GM12878 (cell line): ENCODE measurements around the gene FOLR2. TPM values are rescaled to one million over a fixed set of nuclear protein-coding genes. Genes with fewer than 3 reads are reported as not detected.

ENCODE experiments used
- ATAC-seq: fragments of 200-7000 bp; cut with Tn5 transposase; 3 replicates; pipeline ENCODE4 v1.9.1; 2020; ENCODE audit warnings: mild to moderate bottlenecking, moderate library complexity
- BruUV-seq: library from RNA; stranded (reverse); fragments of 400-500 nt; replicated peaks from 2 replicates; lab custom pipeline; 2021; lab: Mats Ljungman, UMichigan
- CTCF ChIA-PET: fragments of 300-600 bp; sonication (Branson Sonifier 250); formaldehyde crosslinking; extraction: SDS; loops from one replicate; lab custom pipeline; 2021; ENCODE audit warnings: inconsistent platforms; lab: Yijun Ruan, JAX
- POLR2A ChIA-PET: fragments of 350-600 bp; formaldehyde crosslinking; extraction: SDS; loops from one replicate; lab custom pipeline; 2021; ENCODE audit warnings: inconsistent platforms; lab: Charles Lee
- RAD21 ChIA-PET: fragments of 300-600 bp; sonication (Branson Sonifier 250); formaldehyde crosslinking; loops from one replicate; lab custom pipeline; 2023; ENCODE audit warnings: antibody characterized with exemption; ENCODE audit not compliant: unreplicated experiment; lab: Charles Lee
- SMC1A ChIA-PET: fragments of 300-600 bp; sonication (Branson Sonifier 250); formaldehyde crosslinking; loops from one replicate; lab custom pipeline; 2023; ENCODE audit not compliant: unreplicated experiment, uncharacterized antibody; lab: Charles Lee
- DNase-seq: peaks from one replicate; pipeline ENCODE4 v3.0.0-alpha.2; 2011; ENCODE audit warnings: low read depth, low spot score
- FAIRE-seq: peaks from 3 replicates; lab custom pipeline; 2011; peaks lifted over from hg19 to GRCh38; lab: Jason Lieb, UNC
- H2AFZ ChIP-seq: 2 replicates; pipeline ENCODE4 v1.6.0; 2011; ENCODE audit warnings: low read depth, low read length, control low read depth; ENCODE audit not compliant: control insufficient read depth
- H3K27ac ChIP-seq: 2 replicates; pipeline ENCODE4 v1.5.1; 2011; ENCODE audit warnings: control low read depth; ENCODE audit not compliant: control insufficient read depth, insufficient read depth
- H3K27me3 ChIP-seq, 2 experiments: replicated peaks in 1 of 2; 2 replicates each; pipeline versions ENCODE4 v1.6.0 to v1.6.1; 2011; ENCODE audit warnings: low read length in 1 of 2; ENCODE audit not compliant: control insufficient read depth in 2 of 2, insufficient read depth in 2 of 2
- H3K36me3 ChIP-seq, 2 experiments: 2 replicates each; pipeline ENCODE4 v1.5.1; 2011; ENCODE audit warnings: low read length in 1 of 2; ENCODE audit not compliant: control insufficient read depth in 2 of 2, insufficient read depth in 2 of 2
- H3K4me1 ChIP-seq: 2 replicates; pipeline ENCODE4 v1.6.1; 2011; ENCODE audit warnings: mild to moderate bottlenecking, low read length, moderate library complexity, mixed read lengths; ENCODE audit not compliant: control insufficient read depth, insufficient read depth
- H3K4me2 ChIP-seq: 2 replicates; pipeline ENCODE4 v1.6.0; 2011; ENCODE audit warnings: control low read depth; ENCODE audit not compliant: control insufficient read depth, insufficient read depth
- H3K4me3 ChIP-seq: fragments of 200-600 bp; sonication (generic); 2 replicates; pipeline ENCODE4 v1.5.1; 2016
- H3K79me2 ChIP-seq: 2 replicates; pipeline ENCODE4 v1.6.0; 2011; ENCODE audit warnings: low read length; ENCODE audit not compliant: control insufficient read depth, insufficient read depth
- H3K9ac ChIP-seq: 2 replicates; pipeline ENCODE4 v1.8.0; 2011; ENCODE audit warnings: low read length, control low read depth, mixed read lengths; ENCODE audit not compliant: control insufficient read depth, insufficient read depth
- H3K9me3 ChIP-seq: replicated peaks from 3 replicates; pipeline ENCODE4 v1.5.1; 2011; ENCODE audit warnings: mild to moderate bottlenecking, low read length; ENCODE audit not compliant: control insufficient read depth, insufficient read depth
- H4K20me1 ChIP-seq: 2 replicates; pipeline ENCODE4 v1.6.0; 2011; ENCODE audit not compliant: control insufficient read depth, insufficient read depth
- MLLT1 ChIP-seq: fragments of 450-650 bp; IDR thresholded peaks from 2 replicates; pipeline ENCODE4 v1.6.1; 2016; ENCODE audit warnings: mild to moderate bottlenecking
- SMC3 ChIP-seq: IDR thresholded peaks from 2 replicates; pipeline ENCODE4 v1.6.1; 2011; ENCODE audit warnings: low read length, improper control_type of control experiment, borderline replicate concordance
- ZBTB40 ChIP-seq: fragments of 450-650 bp; IDR thresholded peaks from 2 replicates; pipeline ENCODE4 v1.6.1; 2016; ENCODE audit warnings: mild to moderate bottlenecking, moderate library complexity, borderline replicate concordance
- WGBS: methylation state at CpG from one replicate; pipeline ENCODE4 v1.1.6; 2016; ENCODE audit warnings: low lambda C conversion rate; ENCODE audit not compliant: insufficient replicate concordance, insufficient coverage; ENCODE audit errors: missing lambda C conversion rate; 5-methylcytosine and 5-hydroxymethylcytosine counted together
- in situ Hi-C: fragments of 300-500 bp; cut with MboI; formaldehyde crosslinking; loops from 9 replicates; pipeline ENCODE4 v1.14.3; 2018; ENCODE audit warnings: mixed read lengths
- intact Hi-C: fragments of 100-400 bp; cut with micrococcal nuclease; formaldehyde crosslinking; loops from one replicate; pipeline ENCODE4 v1.14.2; 2022; ENCODE audit not compliant: unreplicated experiment
- polyA plus RNA-seq, 11 experiments: library from polyadenylated mRNA; depleted of rRNA in 4 of 11; unstranded in 6 of 11; stranded (reverse) in 5 of 11; fragments of >200 nt; fragmentation: Nextera tagmentation in 4 of 11; fragmentation: Illumina TruSeq in 1 of 11; extraction: Ambion mirVana in 4 of 11; extraction: Trizol in 1 of 11; gene quantifications; 1 replicate in 1 of 11; 2 replicates in 10 of 11; pipeline versions ENCODE4 v1.2.1 to v1.2.3, GENCODE V29; 2011 to 2016; ENCODE audit warnings: inconsistent platforms in 2 of 11, missing spikeins in 2 of 11, low read depth in 1 of 11
- total RNA-seq, 4 experiments: library from RNA; depleted of rRNA in 3 of 4; stranded (reverse); fragments of >200 nt in 3 of 4; fragmentation: Illumina TruSeq in 1 of 4; extraction: Trizol in 1 of 4; gene quantifications; 2 replicates each; pipeline versions ENCODE4 v1.2.1 to v1.2.3, GENCODE V29; 2013 to 2021

FOLR2 gene
- total and polyA plus RNA-seq, 10 of the 15 experiments (the other 5 are each of a cell fraction or from before 2014, with no cell fraction given): 0.10 to 11.1 (median 1.9) TPM

- Histone ChIP-seq H3K36me3 (peaks cover 0 to under 1% of the 10 kb centered on the region in 2 experiments; a peak in 1 of 4 replicates), H3K4me1 (peaks cover 23% of the 10 kb centered on the region), H3K9me3 (no peaks in the 10 kb centered on the region), H3K27me3 (no peaks in the 10 kb centered on the region), H3K9ac (peak overlapping the region; percentile 68), H4K20me1 (no peaks in the 10 kb centered on the region), H3K79me2 (peaks cover 26% of the 10 kb centered on the region), H3K4me3 (peak overlapping the region; percentile 99), H3K27ac (peak overlapping the region; percentile 75), H2AFZ (peak overlapping the region; percentile 20), H3K4me2 (peak overlapping the region; percentile 77)
- POLR2A ChIA-PET: interaction anchor here (0.5 to 1.6 kb wide), 4 partner anchors 14 to 110 kb away, joined by 3 to 7 read pairs (median 4); partner anchors contain the start of gene ANAPC15
- SMC1A ChIA-PET: interaction anchor here (0.6 to 2.3 kb wide), 6 partner anchors 16 to 209 kb away, joined by 3 to 8 read pairs (median 3); no protein-coding TSS in a partner anchor
- TSS peak; percentile 92 for BruUV-seq
- no peak for FAIRE-seq
- in situ Hi-C loops (no loop called here), intact Hi-C loops (loop anchor here (5.0 kb wide), 1 partner anchor 210 kb away; the partner anchor contains the start of gene CLPB)
- CTCF ChIA-PET: interaction anchor here (0.9 to 1.9 kb wide), 11 partner anchors 14 to 294 kb away, joined by 3 to 8 read pairs (median 4); partner anchors contain the start of genes CLPB and XNDC1N
- ATAC-seq: no peak
- RAD21 ChIA-PET: interaction anchor here (0.9 to 2.4 kb wide), 6 partner anchors 25 to 500 kb away, joined by 3 to 11 read pairs (median 4); partner anchors contain the start of gene XNDC1N
- TF ChIP-seq MLLT1 (no peak), ZBTB40 (no peak), SMC3 (no peak)
- WGBS: 40% methylated on average over 6 of the region's 6 CpGs
- no peak for DNase-seq
Measured at GRCh38 chr11:72222106-72222891, 5.7 kb downstream of the FOLR2 start.
